GM21786 (cell line): Measurements from ENCODE around the gene PRMT3.
"Not testable (repeated sequence)": the region's sequence is repeated elsewhere in the genome, so short reads cannot be mapped to it uniquely, and the experiment has no call there.

Source experiments
- ATAC-seq: cut with Tn5 transposase; IDR thresholded peaks from one replicate; pipeline ENCODE4 v1.9.1; 2021; ENCODE audit not compliant: unreplicated experiment

The PRMT3 gene

GRCh38 chr11:20373568-20374209, 13.8 kb upstream of the PRMT3 start:
- ATAC-seq = no peak

- no peak for ATAC-seq
Measured at GRCh38 chr11:20374741-20375300, 12.7 kb upstream of the PRMT3 start.

- ATAC-seq = no peak
Measured at GRCh38 chr11:20376162-20376730, 11.3 kb upstream of the PRMT3 start.

- not testable (repeated sequence) for ATAC-seq
Measured at GRCh38 chr11:20385996-20386395, 1.5 kb upstream of the PRMT3 start.

- peak; percentile 12 for ATAC-seq
Measured at GRCh38 chr11:20388096-20389055, 860 bp downstream of the PRMT3 start.

- ATAC-seq = peak; percentile 94
Measured at GRCh38 chr11:20397281-20397680, 9.8 kb downstream of the PRMT3 start.

GRCh38 chr11:20399498-20399897, 12.0 kb downstream of the PRMT3 start:
- ATAC-seq = no peak

- ATAC-seq = no peak
Measured at GRCh38 chr11:20403059-20403458, 15.5 kb downstream of the PRMT3 start.

GRCh38 chr11:20406484-20406883, 19.0 kb downstream of the PRMT3 start:
- ATAC-seq = no peak

- ATAC-seq = no peak
Measured at GRCh38 chr11:20407344-20407743, 19.8 kb downstream of the PRMT3 start.

GRCh38 chr11:20415432-20415831, 27.9 kb downstream of the PRMT3 start:
- no peak for ATAC-seq

- no peak for ATAC-seq
Measured at GRCh38 chr11:20417771-20418170, 30.3 kb downstream of the PRMT3 start.

- no peak for ATAC-seq
Measured at GRCh38 chr11:20421946-20422345, 34.4 kb downstream of the PRMT3 start.

- no peak for ATAC-seq
Measured at GRCh38 chr11:20429216-20429615, 41.7 kb downstream of the PRMT3 start.

GRCh38 chr11:20438637-20439036, 51.1 kb downstream of the PRMT3 start:
- no peak for ATAC-seq

- ATAC-seq = no peak
Measured at GRCh38 chr11:20443596-20443995, 56.1 kb downstream of the PRMT3 start.

- ATAC-seq = no peak
Measured at GRCh38 chr11:20444535-20444934, 57.0 kb downstream of the PRMT3 start.

- ATAC-seq = no peak
Measured at GRCh38 chr11:20448834-20449233, 61.3 kb downstream of the PRMT3 start.

- no peak for ATAC-seq
Measured at GRCh38 chr11:20450829-20451228, 63.3 kb downstream of the PRMT3 start.

GRCh38 chr11:20451568-20451967, 64.1 kb downstream of the PRMT3 start:
- no peak for ATAC-seq

- ATAC-seq = no peak
Measured at GRCh38 chr11:20452585-20452984, 65.1 kb downstream of the PRMT3 start.
